Measurements from ENCODE around the gene STAC3.

DNA sequence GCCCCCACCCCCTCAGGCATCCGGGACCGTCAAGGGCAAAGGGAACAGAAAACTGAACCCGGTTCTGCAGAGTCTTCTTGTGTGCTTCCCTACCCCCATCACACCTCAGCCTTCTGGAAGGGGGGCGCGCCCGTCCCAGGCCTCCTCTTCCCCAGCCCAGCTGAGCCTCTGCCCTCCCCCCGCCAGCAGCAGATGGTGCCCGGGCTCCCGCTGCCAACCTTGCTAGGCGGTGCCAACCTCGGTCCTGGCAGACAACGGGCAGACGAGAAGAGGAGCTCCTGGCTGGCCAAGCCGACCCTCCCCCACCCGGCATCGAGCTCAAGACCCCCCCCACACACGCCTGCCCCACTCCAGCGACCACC is 8.7 kb downstream of the STAC3 start:
- TF ChIP-seq TAF1 (IDR thresholded peaks at IDR 0.05; ENCODE audit: borderline replicate concordance, low read depth, low read length) (no peak), POLR2A (IDR thresholded peaks at IDR 0.05; ENCODE audit: low read depth, low read length) (no peak), POLR2AphosphoS5 (IDR thresholded peaks at IDR 0.05; ENCODE audit: low read depth, low read length) (no peak)

Data from GM12892 (cell line).